ENCODE results near the gene CRBN. TPM values are rescaled to one million over a fixed set of nuclear protein-coding genes. Genes with fewer than 3 reads are reported as not detected.

The CRBN gene
- total RNA-seq, 1 donor from 2014 or later: 32.7 TPM

DNA sequence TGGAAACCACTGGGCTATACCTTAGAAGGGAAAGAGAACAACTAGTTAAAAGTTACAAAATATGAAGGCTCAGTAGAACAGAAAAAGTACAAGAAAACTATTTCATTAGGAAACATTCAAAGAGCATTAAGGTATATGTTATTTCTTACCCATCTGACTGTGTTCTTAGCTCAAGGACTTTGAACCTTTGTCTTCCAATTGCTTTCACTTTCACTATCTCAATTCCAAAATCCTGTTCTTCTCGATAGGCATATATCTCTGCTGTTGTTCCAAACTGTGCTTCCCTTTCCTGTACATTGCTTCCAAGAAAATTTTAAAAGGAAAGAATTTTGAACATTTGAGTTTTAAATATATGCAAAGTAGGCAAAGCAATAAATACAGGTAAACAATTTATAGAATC is 6.9 kb downstream of the CRBN start:
- H3K9me3 Mint-ChIP-seq: no peaks in the 10 kb centered on the region
- H3K4me3 Mint-ChIP-seq: no peak overlapping the region
- DNase-seq (ENCODE audit: low read depth, low spot score): no peak
- H3K4me1 Mint-ChIP-seq: peaks cover 6% of the 10 kb centered on the region
- no peak overlapping the region for H3K27ac Mint-ChIP-seq (ENCODE audit: unreplicated experiment)
- TF ChIP-seq, protein P1, sequence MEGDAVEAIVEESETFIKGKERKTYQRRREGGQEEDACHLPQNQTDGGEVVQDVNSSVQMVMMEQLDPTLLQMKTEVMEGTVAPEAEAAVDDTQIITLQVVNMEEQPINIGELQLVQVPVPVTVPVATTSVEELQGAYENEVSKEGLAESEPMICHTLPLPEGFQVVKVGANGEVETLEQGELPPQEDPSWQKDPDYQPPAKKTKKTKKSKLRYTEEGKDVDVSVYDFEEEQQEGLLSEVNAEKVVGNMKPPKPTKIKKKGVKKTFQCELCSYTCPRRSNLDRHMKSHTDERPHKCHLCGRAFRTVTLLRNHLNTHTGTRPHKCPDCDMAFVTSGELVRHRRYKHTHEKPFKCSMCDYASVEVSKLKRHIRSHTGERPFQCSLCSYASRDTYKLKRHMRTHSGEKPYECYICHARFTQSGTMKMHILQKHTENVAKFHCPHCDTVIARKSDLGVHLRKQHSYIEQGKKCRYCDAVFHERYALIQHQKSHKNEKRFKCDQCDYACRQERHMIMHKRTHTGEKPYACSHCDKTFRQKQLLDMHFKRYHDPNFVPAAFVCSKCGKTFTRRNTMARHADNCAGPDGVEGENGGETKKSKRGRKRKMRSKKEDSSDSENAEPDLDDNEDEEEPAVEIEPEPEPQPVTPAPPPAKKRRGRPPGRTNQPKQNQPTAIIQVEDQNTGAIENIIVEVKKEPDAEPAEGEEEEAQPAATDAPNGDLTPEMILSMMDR (conservative IDR thresholded peaks at IDR 0.05): no peak
- no peaks in the 10 kb centered on the region for H3K27me3 Mint-ChIP-seq (ENCODE audit: low read depth)
- H3K36me3 Mint-ChIP-seq (ENCODE audit: low read depth): peaks cover 2% of the 10 kb centered on the region

GRCh38 chr3:3170998-3171397 is 8.5 kb downstream of the CRBN start:
- Mint-ChIP-seq H3K36me3 (ENCODE audit: low read depth) (peaks cover 10% of the 10 kb centered on the region), H3K27ac (ENCODE audit: unreplicated experiment) (no peak overlapping the region), H3K27me3 (ENCODE audit: low read depth) (no peaks in the 10 kb centered on the region), H3K4me3 (no peak overlapping the region), H3K4me1 (no peaks in the 10 kb centered on the region), H3K9me3 (no peaks in the 10 kb centered on the region)
- TF ChIP-seq, protein P1 (conservative IDR thresholded peaks at IDR 0.05): peak; percentile 58
- no peak for DNase-seq (ENCODE audit: low read depth, low spot score)

GRCh38 chr3:3165650-3166049 is 13.8 kb downstream of the CRBN start:
- Mint-ChIP-seq H3K27me3 (ENCODE audit: low read depth) (no peaks in the 10 kb centered on the region), H3K9me3 (no peaks in the 10 kb centered on the region), H3K36me3 (ENCODE audit: low read depth) (peaks cover 26% of the 10 kb centered on the region), H3K4me1 (no peaks in the 10 kb centered on the region), H3K27ac (ENCODE audit: unreplicated experiment) (no peak overlapping the region), H3K4me3 (no peak overlapping the region)
- no peak for DNase-seq (ENCODE audit: low read depth, low spot score)
- TF ChIP-seq, protein P1 (conservative IDR thresholded peaks at IDR 0.05): no peak

DNA sequence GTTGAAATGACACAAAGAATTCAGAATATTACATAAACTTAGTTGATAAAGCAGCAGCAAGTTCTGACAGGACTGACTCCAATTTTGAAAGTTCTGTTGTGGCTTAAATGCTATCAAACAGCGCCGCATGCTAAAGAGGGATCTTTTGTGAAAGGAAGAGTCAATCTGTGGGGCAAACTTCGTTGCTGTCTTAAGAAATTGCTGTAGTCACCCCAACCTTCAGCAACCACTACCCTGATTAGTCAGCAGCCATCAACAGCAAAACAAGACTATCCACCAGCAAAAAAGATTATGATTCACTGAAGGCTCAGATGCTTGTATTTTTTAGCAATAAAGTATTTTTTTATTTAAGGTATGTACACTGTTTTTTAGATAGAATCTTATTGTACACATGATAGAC is 14.2 kb downstream of the CRBN start:
- Mint-ChIP-seq H3K27ac (ENCODE audit: unreplicated experiment) (no peak overlapping the region), H3K4me1 (no peaks in the 10 kb centered on the region), H3K36me3 (ENCODE audit: low read depth) (peaks cover 26% of the 10 kb centered on the region), H3K9me3 (no peaks in the 10 kb centered on the region), H3K4me3 (no peak overlapping the region), H3K27me3 (ENCODE audit: low read depth) (no peaks in the 10 kb centered on the region)
- TF ChIP-seq, protein P1 (conservative IDR thresholded peaks at IDR 0.05): no peak
- no peak for DNase-seq (ENCODE audit: low read depth, low spot score)

DNA sequence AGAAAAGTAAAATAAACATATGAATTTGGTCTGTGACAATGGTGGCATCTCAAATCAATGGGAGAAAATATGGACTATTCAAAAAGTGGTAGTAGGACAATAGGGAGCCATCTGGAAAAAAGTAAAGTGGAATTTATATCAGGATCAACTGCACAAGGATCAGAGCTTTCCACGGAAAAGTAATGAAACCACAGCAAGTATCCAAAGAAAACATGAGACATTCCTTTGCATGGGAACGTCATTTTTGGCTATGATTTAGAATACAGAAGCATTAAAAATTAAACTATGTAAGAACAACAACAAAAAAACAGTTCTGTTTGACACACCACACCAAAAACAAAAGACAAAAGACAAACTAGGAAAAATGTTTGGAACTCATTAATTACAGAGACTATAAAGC is 18.7 kb downstream of the CRBN start:
- Mint-ChIP-seq H3K27me3 (ENCODE audit: low read depth) (no peaks in the 10 kb centered on the region), H3K4me3 (no peak overlapping the region), H3K9me3 (no peaks in the 10 kb centered on the region), H3K36me3 (ENCODE audit: low read depth) (peaks cover 16% of the 10 kb centered on the region), H3K4me1 (no peaks in the 10 kb centered on the region), H3K27ac (ENCODE audit: unreplicated experiment) (peak overlapping the region; percentile 37)
- TF ChIP-seq, protein P1 (conservative IDR thresholded peaks at IDR 0.05): no peak
- DNase-seq (ENCODE audit: low read depth, low spot score): no peak

DNA sequence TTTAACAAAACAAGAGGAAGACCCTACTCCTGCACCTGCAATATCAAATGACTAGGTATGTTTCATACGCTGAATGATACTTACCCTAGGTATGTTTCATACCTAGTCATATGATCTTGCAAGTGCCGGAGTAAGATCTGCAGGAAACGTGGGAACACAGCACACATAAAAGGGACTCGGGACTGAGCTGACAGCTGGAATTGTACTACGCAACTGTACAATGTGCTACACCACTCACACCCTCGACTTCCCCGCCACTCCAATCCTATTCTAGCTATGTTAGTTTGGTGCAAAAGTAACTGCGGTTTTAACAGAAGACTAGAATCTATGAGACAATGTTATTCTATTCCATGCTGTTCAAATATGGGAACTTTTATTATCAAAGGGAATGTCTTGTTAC is 22.0 kb downstream of the CRBN start:
- Mint-ChIP-seq H3K9me3 (no peaks in the 10 kb centered on the region), H3K27ac (ENCODE audit: unreplicated experiment) (no peak overlapping the region), H3K4me1 (no peaks in the 10 kb centered on the region), H3K4me3 (no peak overlapping the region), H3K27me3 (ENCODE audit: low read depth) (no peaks in the 10 kb centered on the region), H3K36me3 (ENCODE audit: low read depth) (peaks cover 4% of the 10 kb centered on the region)
- TF ChIP-seq, protein P1 (conservative IDR thresholded peaks at IDR 0.05): no peak
- DNase-seq (ENCODE audit: low read depth, low spot score): no peak
